ENCODE data around the gene IFNAR1.

GRCh38 chr21:33339135-33339534 is 14.4 kb downstream of the IFNAR1 start:
- no peak for TF ChIP-seq CTCF (IDR thresholded peaks at IDR 0.05)
- TF ChIP-seq POLR2A (IDR thresholded peaks at IDR 0.05), result no peak

Measured in breast epithelium (tissue), 3 donors.